ENCODE data around the gene SMAD6.

Gene SMAD6

GRCh38 chr15:66778314-66778665, 76.3 kb downstream of the SMAD6 start:
- DNase-seq, result no peak

DNA sequence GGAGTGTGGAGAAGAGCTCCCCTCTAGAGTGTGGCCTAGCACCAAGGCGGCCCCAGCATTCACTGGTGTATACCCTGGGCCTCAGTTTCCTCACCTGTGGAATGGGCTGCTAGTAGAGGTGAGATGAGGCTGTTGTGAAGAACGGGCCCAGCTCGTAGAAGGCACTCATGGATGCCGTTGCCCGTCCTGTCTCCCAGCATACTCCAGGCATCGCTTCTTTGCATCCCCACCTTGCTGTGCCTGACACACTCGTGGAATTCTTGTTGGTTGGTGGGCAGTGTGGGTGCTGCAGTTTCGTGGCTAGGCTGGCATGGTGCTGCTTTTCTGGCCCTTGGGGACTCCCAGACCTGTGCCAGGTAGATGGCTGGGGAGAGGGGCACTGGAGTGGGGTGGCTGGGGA, 76.7 kb downstream of the SMAD6 start:
- DNase-seq, result no peak

- DNase-seq, result no peak
Observed at GRCh38 chr15:66779331-66780009, 77.4 kb downstream of the SMAD6 start.

GRCh38 chr15:66780172-66780972, 78.3 kb downstream of the SMAD6 start:
- no peak for DNase-seq

DNA sequence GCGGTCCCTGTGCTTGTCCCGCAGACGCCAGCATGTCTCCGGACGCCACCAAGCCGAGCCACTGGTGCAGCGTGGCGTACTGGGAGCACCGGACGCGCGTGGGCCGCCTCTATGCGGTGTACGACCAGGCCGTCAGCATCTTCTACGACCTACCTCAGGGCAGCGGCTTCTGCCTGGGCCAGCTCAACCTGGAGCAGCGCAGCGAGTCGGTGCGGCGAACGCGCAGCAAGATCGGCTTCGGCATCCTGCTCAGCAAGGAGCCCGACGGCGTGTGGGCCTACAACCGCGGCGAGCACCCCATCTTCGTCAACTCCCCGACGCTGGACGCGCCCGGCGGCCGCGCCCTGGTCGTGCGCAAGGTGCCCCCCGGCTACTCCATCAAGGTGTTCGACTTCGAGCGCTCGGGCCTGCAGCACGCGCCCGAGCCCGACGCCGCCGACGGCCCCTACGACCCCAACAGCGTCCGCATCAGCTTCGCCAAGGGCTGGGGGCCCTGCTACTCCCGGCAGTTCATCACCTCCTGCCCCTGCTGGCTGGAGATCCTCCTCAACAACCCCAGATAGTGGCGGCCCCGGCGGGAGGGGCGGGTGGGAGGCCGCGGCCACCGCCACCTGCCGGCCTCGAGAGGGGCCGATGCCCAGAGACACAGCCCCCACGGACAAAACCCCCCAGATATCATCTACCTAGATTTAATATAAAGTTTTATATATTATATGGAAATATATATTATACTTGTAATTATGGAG, 79.1 kb downstream of the SMAD6 start:
- DNase-seq, result no peak

- DNase-seq, result no peak
Observed at GRCh38 chr15:66782785-66783184, 80.7 kb downstream of the SMAD6 start.

DNA sequence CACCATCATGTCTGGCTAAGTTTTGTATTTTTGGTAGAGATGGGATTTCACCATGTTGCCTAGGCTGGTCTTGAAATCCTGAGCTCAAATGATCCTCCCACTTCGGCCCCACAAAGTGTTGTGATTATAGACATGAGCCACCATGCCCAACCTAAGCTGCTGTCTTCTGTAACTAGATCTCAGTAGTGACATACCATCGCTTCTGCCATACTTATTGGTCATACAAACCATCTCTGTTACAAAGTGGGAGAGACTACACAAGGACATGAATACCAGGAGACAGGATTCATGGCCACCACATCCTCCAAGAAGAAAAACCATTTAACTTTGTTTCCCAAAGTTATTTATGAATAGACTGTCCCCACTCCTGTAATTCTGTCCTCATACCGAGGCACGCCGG, 81.3 kb downstream of the SMAD6 start:
- no peak for DNase-seq

DNA sequence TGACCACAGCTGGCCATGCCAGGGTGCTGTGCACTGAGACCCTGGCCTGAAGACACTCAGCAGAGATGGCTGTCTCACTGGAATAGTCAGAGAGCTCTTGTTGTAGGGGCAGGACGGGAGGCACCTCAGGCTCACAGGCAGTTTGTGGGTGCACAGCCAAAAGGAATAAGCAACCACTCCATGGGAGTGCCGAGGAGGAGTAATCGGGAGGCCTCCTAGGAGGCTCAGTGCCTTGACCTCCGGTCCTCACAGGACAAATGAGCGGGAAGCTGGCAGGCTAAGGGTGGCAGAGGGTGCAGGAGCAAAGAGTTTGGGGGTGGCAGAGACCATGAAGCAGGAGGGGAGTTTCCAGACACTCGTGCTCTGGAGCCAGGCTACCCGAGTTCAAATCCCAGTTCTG, 81.7 kb downstream of the SMAD6 start:
- DNase-seq, result no peak

DNA sequence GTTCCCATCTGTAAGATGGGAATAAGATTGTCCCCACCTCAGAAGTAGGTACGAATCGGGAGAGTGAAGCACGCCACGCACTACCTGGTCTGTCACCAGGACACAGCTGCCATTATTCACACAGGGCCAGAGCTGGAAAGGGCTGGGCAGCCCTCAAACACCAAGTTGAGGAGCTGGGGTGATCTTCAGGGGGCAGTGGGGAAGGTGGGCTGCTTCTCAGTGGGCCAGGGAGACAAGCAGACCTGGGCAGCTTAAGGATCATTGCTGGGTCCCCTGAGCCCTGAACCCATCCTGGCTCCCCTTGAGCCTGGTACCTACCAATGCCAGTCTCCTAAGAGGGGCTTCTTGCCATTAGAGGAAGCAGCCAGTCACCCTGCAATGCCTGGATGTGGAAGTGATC, 82.1 kb downstream of the SMAD6 start:
- no peak for DNase-seq

DNA sequence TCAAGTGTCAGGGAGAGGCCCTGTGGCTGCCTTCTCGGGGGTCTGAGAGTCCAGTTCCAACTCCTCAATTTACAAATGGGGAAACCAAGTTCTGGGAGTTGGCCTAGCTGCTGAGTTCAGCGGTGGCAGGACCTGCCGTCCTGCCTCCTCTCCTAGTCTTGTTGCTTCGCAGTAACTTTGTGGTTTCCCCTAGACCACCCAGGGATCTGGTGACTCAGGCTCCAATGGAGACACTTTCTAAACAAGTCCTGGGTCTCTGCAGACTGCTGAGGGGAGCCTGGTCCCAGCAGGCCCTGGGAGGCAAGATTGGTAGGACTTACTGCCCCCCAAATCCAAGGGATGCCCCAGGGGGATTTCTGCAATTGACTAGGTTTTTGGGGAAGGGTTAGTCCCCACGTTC, 83.6 kb downstream of the SMAD6 start:
- no peak for DNase-seq

- DNase-seq, result no peak
Observed at GRCh38 chr15:66786222-66786621, 84.2 kb downstream of the SMAD6 start.

DNA sequence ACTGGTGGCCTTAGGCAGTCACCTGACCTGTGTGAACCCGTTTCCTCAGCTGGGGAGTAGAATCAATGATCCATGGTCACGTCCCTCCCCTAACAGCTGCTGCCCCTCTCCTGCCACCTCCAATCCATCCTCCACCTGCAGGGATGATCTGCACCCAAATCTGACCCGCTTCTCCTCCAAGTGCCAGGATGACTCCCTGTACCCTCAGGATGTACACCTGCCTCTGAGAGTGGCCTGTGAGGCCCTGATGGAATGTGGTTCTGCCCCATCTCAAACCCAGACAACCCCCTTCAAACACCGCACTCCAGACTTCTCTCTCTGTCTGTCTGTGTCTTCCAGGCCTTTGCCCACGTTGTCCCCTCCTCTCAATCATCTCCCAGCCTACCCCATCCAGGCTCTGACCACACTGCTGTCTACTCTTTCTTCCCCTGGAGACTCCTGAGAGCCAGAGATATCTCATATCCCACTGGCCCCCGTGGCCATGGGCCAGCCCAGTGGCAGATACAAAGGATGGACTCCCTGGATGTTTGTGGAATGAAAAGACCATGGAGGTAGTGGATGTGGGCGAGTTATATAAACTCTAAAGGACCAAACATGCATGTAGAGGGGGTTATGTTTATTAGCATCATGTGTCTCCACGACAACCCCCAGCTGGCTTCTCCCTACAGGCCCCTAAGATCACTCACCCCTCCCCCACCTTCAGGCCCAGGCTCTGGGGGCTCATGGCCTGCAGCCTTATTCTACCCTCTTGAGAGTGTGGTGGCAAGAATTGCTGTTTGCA, 84.9 kb downstream of the SMAD6 start:
- no peak for DNase-seq

DNA sequence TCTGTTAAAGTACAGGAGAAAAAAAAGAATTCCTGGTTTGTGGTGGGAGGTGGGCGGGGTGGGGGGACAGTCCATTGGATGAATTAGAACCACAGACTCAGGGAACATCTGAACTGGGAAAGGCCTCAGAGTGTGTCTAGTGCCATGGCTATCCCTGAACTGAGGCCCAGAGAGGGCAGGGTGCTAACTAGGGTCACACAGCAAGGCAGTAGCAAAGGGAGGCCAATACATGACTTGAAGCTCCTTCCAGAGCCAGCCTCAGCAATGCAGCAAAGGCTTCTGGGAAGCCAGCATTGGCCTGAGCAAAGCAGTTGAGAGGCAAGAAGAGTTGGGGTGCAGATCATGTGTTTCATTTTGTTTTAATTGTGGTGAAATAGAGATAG, 85.4 kb downstream of the SMAD6 start:
- no peak for DNase-seq

DNA sequence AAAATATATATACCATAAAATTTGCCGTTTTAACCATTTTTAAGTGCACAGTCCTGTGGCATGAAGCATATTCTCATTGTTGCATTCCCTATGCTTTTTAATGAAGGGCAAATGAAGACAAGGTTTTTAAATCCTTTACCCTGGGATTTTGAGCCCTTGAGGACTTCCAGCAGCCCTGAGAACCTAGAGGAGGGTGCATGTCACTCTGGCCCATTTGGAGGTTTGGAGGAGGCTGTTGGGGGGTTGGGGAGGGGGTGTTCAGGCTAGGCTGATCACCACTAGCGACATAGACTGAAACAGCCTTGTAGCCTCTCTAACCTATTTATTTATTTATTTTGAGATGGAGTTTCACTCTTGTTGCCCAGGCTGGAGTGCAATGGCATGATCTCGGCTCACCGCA, 86.0 kb downstream of the SMAD6 start:
- no peak for DNase-seq

GRCh38 chr15:66789029-66790025, 87.3 kb downstream of the SMAD6 start:
- no peak for DNase-seq

GRCh38 chr15:66795851-66796250, 93.8 kb downstream of the SMAD6 start:
- no peak for DNase-seq

DNA sequence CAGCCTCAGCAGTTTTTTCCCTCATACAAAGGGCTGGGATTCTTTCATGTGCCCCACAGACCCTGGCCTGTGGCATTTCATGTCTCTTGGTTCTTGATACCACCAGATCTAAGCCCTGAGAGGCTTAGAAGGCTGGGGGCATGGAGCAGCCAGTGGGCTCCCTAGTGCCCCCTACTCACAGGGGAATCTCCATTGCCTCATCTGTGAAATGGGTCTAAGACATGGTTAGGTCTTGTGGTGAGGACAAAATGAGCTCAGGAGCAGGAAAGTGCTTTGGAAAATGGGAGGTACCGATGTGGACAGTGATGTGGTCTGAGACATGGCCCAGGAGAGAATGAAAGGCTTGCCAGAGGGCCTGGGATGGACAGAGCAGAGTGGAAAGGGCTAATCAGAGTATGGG, 94.3 kb downstream of the SMAD6 start:
- no peak for DNase-seq

GRCh38 chr15:66797921-66798320, 95.9 kb downstream of the SMAD6 start:
- DNase-seq, result no peak

DNA sequence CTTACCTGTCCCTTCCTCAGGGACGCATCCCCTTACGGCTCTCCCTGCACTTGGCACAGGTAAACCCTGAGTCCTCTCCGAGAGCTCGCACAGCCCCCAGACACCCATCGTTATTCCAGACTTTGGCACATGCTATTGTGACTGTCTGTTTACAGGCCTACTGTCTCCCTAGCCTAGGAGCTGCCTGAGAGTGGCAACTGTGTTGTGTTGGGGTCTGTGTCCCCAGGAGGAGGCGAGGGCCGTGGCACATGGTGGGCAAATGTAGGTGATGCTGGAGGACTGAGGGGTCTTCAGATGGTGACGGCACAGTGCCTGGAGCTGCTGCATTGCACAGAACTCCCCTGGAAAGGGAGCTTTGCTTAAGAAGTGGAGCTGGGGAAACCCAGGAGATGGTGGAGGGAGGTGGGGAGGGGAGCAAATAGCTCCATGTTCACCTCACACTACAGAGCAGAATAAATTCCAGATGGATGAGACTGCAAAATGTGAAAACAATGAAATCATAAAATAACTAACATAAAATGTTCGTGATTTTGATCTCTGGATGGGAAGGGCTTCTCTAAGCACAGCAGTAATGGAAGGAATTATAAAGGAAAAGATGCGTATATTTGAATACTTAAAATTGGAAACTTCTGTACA, 96.5 kb downstream of the SMAD6 start:
- no peak for DNase-seq

DNA sequence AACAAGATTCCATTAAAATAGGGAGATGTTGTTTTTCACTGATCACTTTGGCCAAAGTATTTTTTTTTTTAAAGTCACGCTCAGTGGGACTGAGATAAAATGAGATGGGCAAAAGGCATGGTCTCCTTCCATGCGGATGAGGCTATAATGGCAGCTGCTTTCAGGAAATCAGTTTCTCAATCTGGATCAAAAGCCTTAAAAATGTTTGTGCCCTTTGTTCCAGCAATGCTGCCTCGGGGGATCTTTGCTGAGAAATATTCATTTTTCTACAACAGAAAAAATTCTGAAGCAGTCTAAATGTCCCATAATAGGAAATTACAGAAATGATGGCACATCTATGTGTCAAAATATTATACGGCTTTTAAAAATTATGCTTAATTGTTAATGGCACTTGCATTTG, 97.2 kb downstream of the SMAD6 start:
- DNase-seq, result no peak

DNA sequence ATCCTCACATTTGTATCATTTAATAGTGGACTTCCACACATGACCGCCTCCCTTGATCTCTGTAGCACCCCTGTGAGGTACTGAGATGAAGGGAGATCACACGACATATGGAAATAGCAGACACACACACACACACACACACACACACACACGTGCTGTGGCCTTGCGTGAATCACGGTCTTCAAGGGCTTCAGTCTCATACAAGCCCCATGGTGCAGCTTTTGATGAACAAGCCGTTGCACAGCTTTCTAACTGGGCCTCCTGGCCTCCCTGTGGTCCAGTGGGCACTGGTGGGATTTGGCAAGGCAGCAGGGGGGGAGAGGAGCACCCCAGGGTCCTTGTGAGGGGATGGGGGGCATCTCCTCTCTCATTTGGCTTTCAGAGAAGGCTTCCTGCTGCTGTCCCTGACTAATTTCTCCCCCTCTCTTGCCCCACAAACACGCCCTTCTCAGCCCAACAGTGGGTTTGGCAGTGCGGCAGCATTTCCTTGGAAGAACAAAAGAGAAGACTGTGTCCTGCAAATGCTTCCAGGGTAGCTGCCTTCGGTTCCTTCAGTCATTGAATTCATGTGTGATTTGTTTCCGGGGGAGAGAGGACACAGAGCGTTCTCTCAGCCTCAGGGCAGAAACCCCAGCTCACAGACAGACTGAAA, 98.7 kb downstream of the SMAD6 start:
- no peak for DNase-seq
